WTC11 (cell line): ENCODE results near the gene TSPAN10. TPM values are rescaled to one million over a fixed set of nuclear protein-coding genes. Genes with fewer than 3 reads are reported as not detected.

Source experiments
- E2F1 ChIP-seq: sonication (generic); formaldehyde crosslinking; IDR thresholded peaks from 2 replicates; pipeline ENCODE4 v1.8.0; 2022; ENCODE audit warnings: mild to moderate bottlenecking, missing genetic modification reagents
- EMX1 ChIP-seq: fragments of 250-450 bp; sonication (Bioruptor Pico); IDR thresholded peaks from 2 replicates; pipeline ENCODE4 v1.8.0; 2021; ENCODE audit warnings: mild to moderate bottlenecking
- ETV6 ChIP-seq: sonication (generic); formaldehyde crosslinking; IDR thresholded peaks from 2 replicates; pipeline ENCODE4 v1.8.1; 2022; ENCODE audit warnings: mild to moderate bottlenecking, missing genetic modification reagents
- FOXJ3 ChIP-seq: sonication (generic); formaldehyde crosslinking; IDR thresholded peaks from 2 replicates; pipeline ENCODE4 v1.9.0; 2021; ENCODE audit warnings: missing genetic modification reagents, mild to moderate bottlenecking, borderline replicate concordance
- GABPB1 ChIP-seq: sonication (generic); formaldehyde crosslinking; IDR thresholded peaks from 2 replicates; pipeline ENCODE4 v1.8.1; 2023; ENCODE audit warnings: mild to moderate bottlenecking, missing genetic modification reagents
- GRHL2 ChIP-seq: fragments of 250-450 bp; sonication (Bioruptor Pico); IDR thresholded peaks from 2 replicates; pipeline ENCODE4 v1.8.0; 2022; ENCODE audit warnings: mild to moderate bottlenecking, moderate library complexity; ENCODE audit not compliant: insufficient replicate concordance, severe bottlenecking
- HMGA2 ChIP-seq: fragments of 250-450 bp; sonication (Bioruptor Pico); IDR thresholded peaks from 2 replicates; pipeline ENCODE4 v1.4.0; 2021; ENCODE audit warnings: mild to moderate bottlenecking, moderate library complexity
- JUN ChIP-seq: sonication (generic); formaldehyde crosslinking; IDR thresholded peaks from 2 replicates; pipeline ENCODE4 v1.8.0; 2023; ENCODE audit warnings: mild to moderate bottlenecking, missing genetic modification reagents
- KAT7 ChIP-seq: sonication (generic); formaldehyde crosslinking; IDR thresholded peaks from 2 replicates; pipeline ENCODE4 v1.8.1; 2023; ENCODE audit warnings: missing genetic modification reagents, mild to moderate bottlenecking, borderline replicate concordance
- MLX ChIP-seq: sonication (generic); formaldehyde crosslinking; IDR thresholded peaks from 2 replicates; pipeline ENCODE4 v1.8.1; 2023; ENCODE audit warnings: mild to moderate bottlenecking, missing genetic modification reagents, moderate library complexity
- MYBL2 ChIP-seq: sonication (generic); formaldehyde crosslinking; IDR thresholded peaks from 2 replicates; pipeline ENCODE4 v1.8.1; 2023; ENCODE audit warnings: mild to moderate bottlenecking, moderate library complexity, missing genetic modification reagents
- NFE2L1 ChIP-seq: sonication (generic); formaldehyde crosslinking; IDR thresholded peaks from 2 replicates; pipeline ENCODE4 v1.8.1; 2023; ENCODE audit warnings: missing genetic modification reagents
- NR2C2 ChIP-seq: sonication (generic); formaldehyde crosslinking; IDR thresholded peaks from 2 replicates; pipeline ENCODE4 v1.8.0; 2022; ENCODE audit warnings: mild to moderate bottlenecking, missing genetic modification reagents
- OVOL2 ChIP-seq: fragments of 250-450 bp; sonication (Bioruptor Pico); IDR thresholded peaks from 2 replicates; pipeline ENCODE4 v1.9.0; 2021; ENCODE audit warnings: mild to moderate bottlenecking, borderline replicate concordance
- PRRX2 ChIP-seq: fragments of 250-450 bp; sonication (Bioruptor Pico); IDR thresholded peaks from 2 replicates; pipeline ENCODE4 v1.8.0; 2021; ENCODE audit warnings: mild to moderate bottlenecking
- RORB ChIP-seq: fragments of 250-450 bp; sonication (Bioruptor Pico); IDR thresholded peaks from 2 replicates; pipeline ENCODE4 v1.9.0; 2021; ENCODE audit warnings: mild to moderate bottlenecking
- SMAD3 ChIP-seq: sonication (generic); formaldehyde crosslinking; IDR thresholded peaks from 2 replicates; pipeline ENCODE4 v1.8.0; 2022; ENCODE audit warnings: missing genetic modification reagents, mild to moderate bottlenecking, borderline replicate concordance
- SOX15 ChIP-seq: fragments of 250-450 bp; sonication (Bioruptor Pico); IDR thresholded peaks from 2 replicates; pipeline ENCODE4 v1.9.0; 2021; ENCODE audit warnings: mild to moderate bottlenecking
- SP1 ChIP-seq: sonication (generic); formaldehyde crosslinking; conservative IDR thresholded peaks from 2 replicates; pipeline ENCODE4 v1.8.1; 2022; ENCODE audit warnings: missing genetic modification reagents
- STAT6 ChIP-seq: sonication (generic); formaldehyde crosslinking; conservative IDR thresholded peaks from 2 replicates; pipeline ENCODE4 v1.8.1; 2023; ENCODE audit warnings: mild to moderate bottlenecking, low read depth, missing genetic modification reagents, moderate library complexity
- TEAD4 ChIP-seq: sonication (generic); formaldehyde crosslinking; IDR thresholded peaks from 2 replicates; pipeline ENCODE4 v1.8.0; 2022; ENCODE audit warnings: mild to moderate bottlenecking, missing genetic modification reagents
- ZMAT4 ChIP-seq: fragments of 250-450 bp; sonication (Bioruptor Pico); IDR thresholded peaks from 2 replicates; pipeline ENCODE4 v1.9.0; 2021; ENCODE audit warnings: mild to moderate bottlenecking
- ZNF138 ChIP-seq: sonication (generic); formaldehyde crosslinking; conservative IDR thresholded peaks from 2 replicates; pipeline ENCODE4 v1.8.1; 2022; ENCODE audit warnings: mild to moderate bottlenecking, moderate library complexity, missing genetic modification reagents
- ZNF219 ChIP-seq: sonication (generic); formaldehyde crosslinking; IDR thresholded peaks from 2 replicates; pipeline ENCODE4 v1.8.0; 2023; ENCODE audit warnings: missing genetic modification reagents, mild to moderate bottlenecking, borderline replicate concordance
- ZNF232 ChIP-seq: sonication (generic); formaldehyde crosslinking; IDR thresholded peaks from 2 replicates; pipeline ENCODE4 v1.8.0; 2022; ENCODE audit warnings: mild to moderate bottlenecking, missing genetic modification reagents
- ZNF423 ChIP-seq: fragments of 250-450 bp; sonication (Bioruptor Pico); IDR thresholded peaks from 2 replicates; pipeline ENCODE4 v2.1.2; 2022; ENCODE audit warnings: mild to moderate bottlenecking, moderate library complexity
- total RNA-seq: library from RNA; stranded (reverse); gene quantifications from 3 replicates; pipeline ENCODE4 v1.2.3, GENCODE V29; 2021
- TF ChIP-seq, protein P1 (sequence below): sonication (generic); formaldehyde crosslinking; IDR thresholded peaks from 2 replicates; pipeline ENCODE4 v1.8.0; 2023; ENCODE audit warnings: missing genetic modification reagents
- TF ChIP-seq, protein P2 (sequence below): fragments of 250-450 bp; sonication (Bioruptor Pico); IDR thresholded peaks from 2 replicates; pipeline ENCODE4 v1.8.0; 2021; ENCODE audit warnings: mild to moderate bottlenecking
- TF ChIP-seq, protein P3 (sequence below): fragments of 250-450 bp; sonication (Bioruptor Pico); IDR thresholded peaks from 2 replicates; pipeline ENCODE4 v2.1.2; 2022; ENCODE audit warnings: mild to moderate bottlenecking, moderate library complexity

The TSPAN10 gene
- total RNA-seq, 1 experiment from 2014 or later, result 1.5 TPM

- TF ChIP-seq RORB (CRISPR knock-in tag), result no peak
- TF ChIP-seq GRHL2 (CRISPR knock-in tag), result no peak
- no peak for TF ChIP-seq HMGA2 (CRISPR knock-in tag)
- peak; percentile 80; the same call in 1 of the 2 replicates for TF ChIP-seq KAT7 (CRISPR knock-in tag)
- no peak for TF ChIP-seq STAT6 (CRISPR knock-in tag)
- peak; percentile 5; the same call in 1 of the 2 replicates for TF ChIP-seq TEAD4 (CRISPR knock-in tag)
- TF ChIP-seq ZNF219, result no peak; the same call in 1 of the 2 replicates
- TF ChIP-seq, protein P1, sequence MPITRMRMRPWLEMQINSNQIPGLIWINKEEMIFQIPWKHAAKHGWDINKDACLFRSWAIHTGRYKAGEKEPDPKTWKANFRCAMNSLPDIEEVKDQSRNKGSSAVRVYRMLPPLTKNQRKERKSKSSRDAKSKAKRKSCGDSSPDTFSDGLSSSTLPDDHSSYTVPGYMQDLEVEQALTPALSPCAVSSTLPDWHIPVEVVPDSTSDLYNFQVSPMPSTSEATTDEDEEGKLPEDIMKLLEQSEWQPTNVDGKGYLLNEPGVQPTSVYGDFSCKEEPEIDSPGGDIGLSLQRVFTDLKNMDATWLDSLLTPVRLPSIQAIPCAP (CRISPR knock-in tag), result peak; percentile 40; the same call in 1 of the 2 replicates
- TF ChIP-seq ZNF232 (CRISPR knock-in tag), result 0 out of 2 replicates have a peak, but pooled peaks have one; percentile 80
- TF ChIP-seq, protein P2, sequence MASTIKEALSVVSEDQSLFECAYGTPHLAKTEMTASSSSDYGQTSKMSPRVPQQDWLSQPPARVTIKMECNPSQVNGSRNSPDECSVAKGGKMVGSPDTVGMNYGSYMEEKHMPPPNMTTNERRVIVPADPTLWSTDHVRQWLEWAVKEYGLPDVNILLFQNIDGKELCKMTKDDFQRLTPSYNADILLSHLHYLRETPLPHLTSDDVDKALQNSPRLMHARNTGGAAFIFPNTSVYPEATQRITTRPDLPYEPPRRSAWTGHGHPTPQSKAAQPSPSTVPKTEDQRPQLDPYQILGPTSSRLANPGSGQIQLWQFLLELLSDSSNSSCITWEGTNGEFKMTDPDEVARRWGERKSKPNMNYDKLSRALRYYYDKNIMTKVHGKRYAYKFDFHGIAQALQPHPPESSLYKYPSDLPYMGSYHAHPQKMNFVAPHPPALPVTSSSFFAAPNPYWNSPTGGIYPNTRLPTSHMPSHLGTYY (CRISPR knock-in tag), result no peak
- TF ChIP-seq NFE2L1 (CRISPR knock-in tag), result peak; percentile 85; the same call in 1 of the 2 replicates
- TF ChIP-seq MYBL2, result peak; percentile 88; the same call in 1 of the 2 replicates
- TF ChIP-seq SOX15, result no peak
- no peak for TF ChIP-seq E2F1 (CRISPR knock-in tag)
- TF ChIP-seq ETV6 (CRISPR knock-in tag), result peak; percentile 89; the same call in 1 of the 2 replicates
- TF ChIP-seq ZNF423 (CRISPR knock-in tag), result no peak
- no peak for TF ChIP-seq PRRX2 (CRISPR knock-in tag)
- peak; percentile 87; the same call in 1 of the 2 replicates for TF ChIP-seq SP1 (CRISPR knock-in tag)
- TF ChIP-seq ZMAT4 (CRISPR knock-in tag), result no peak
- no peak for TF ChIP-seq OVOL2 (CRISPR knock-in tag)
- TF ChIP-seq, protein P3, sequence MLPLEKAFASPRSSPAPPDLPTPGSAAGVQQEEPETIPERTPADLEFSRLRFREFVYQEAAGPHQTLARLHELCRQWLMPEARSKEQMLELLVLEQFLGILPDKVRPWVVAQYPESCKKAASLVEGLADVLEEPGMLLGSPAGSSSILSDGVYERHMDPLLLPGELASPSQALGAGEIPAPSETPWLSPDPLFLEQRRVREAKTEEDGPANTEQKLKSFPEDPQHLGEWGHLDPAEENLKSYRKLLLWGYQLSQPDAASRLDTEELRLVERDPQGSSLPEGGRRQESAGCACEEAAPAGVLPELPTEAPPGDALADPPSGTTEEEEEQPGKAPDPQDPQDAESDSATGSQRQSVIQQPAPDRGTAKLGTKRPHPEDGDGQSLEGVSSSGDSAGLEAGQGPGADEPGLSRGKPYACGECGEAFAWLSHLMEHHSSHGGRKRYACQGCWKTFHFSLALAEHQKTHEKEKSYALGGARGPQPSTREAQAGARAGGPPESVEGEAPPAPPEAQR (CRISPR knock-in tag), result no peak
- TF ChIP-seq MLX (CRISPR knock-in tag), result no peak
- TF ChIP-seq SMAD3 (CRISPR knock-in tag), result 0 out of 2 replicates have a peak, but pooled peaks have one; percentile 16
- TF ChIP-seq EMX1, result no peak
- no peak for TF ChIP-seq ZNF138 (CRISPR knock-in tag)
- no peak; the same call in 1 of the 2 replicates for TF ChIP-seq JUN
- TF ChIP-seq NR2C2 (CRISPR knock-in tag), result peak; percentile 53; the same call in 1 of the 2 replicates
- TF ChIP-seq FOXJ3 (CRISPR knock-in tag), result no peak
- peak; percentile 91 for TF ChIP-seq GABPB1
Observed at GRCh38 chr17:81666342-81667191, 29.6 kb downstream of the TSPAN10 start, which contains the start of the genes CCDC137 and OXLD1 (continued).
